HCT116 (cell line): ENCODE data around the gene GCGR. TPM values are rescaled to one million over a fixed set of nuclear protein-coding genes. Genes with fewer than 3 reads are reported as not detected.

Source experiments
- ATAC-seq: fragments of 200-7000 bp; cut with Tn5 transposase; 2 replicates; pipeline ENCODE4 v1.9.1; 2020; ENCODE audit warnings: mild to moderate bottlenecking, moderate library complexity
- BruUV-seq: library from RNA; stranded (reverse); fragments of 400-500 nt; replicated peaks from 2 replicates; lab custom pipeline; 2021; lab: Mats Ljungman, UMichigan
- CTCF ChIA-PET: fragments of 300-600 bp; sonication (Branson Sonifier 250); formaldehyde crosslinking; loops from one replicate; lab custom pipeline; 2021; ENCODE audit warnings: antibody characterized with exemption; lab: Charles Lee
- POLR2A ChIA-PET: fragments of 300-600, 350-600 bp; sonication (Branson Sonifier 250); formaldehyde crosslinking; loops from one replicate; lab custom pipeline; 2021; ENCODE audit warnings: antibody characterized with exemption; lab: Charles Lee
- RAD21 ChIA-PET, 2 experiments: fragments of 300-600 bp; sonication (Branson Sonifier 250); formaldehyde crosslinking; loops; one replicate each; lab custom pipeline; 2023; ENCODE audit warnings: low total read pairs in 2 of 2; ENCODE audit not compliant: uncharacterized antibody in 2 of 2, unreplicated experiment in 2 of 2, low non-redundant PET in 1 of 2; lab: Charles Lee
- DNase-seq: peaks from one replicate; pipeline ENCODE4 v3.0.0-alpha.2; 2010; ENCODE audit warnings: low read depth, low spot score
- H2AFZ ChIP-seq: fragments of 200-600 bp; shearing (Covaris generic), sonication (generic); 2 replicates; pipeline ENCODE4 v1.6.1; 2017; ENCODE audit warnings: low read depth, mixed run types, mixed read lengths, antibody characterized with exemption, low read length; ENCODE audit not compliant: poor library complexity, severe bottlenecking
- H3K27ac ChIP-seq: 2 replicates; pipeline ENCODE4 v1.5.1; 2012; ENCODE audit warnings: low read depth, low read length
- H3K27me3 ChIP-seq: fragments of 200-600 bp; sonication (generic); 2 replicates; pipeline ENCODE4 v1.6.1; 2016; ENCODE audit warnings: mixed run types, low read length, mixed read lengths; ENCODE audit not compliant: insufficient read depth
- H3K36me3 ChIP-seq, 2 experiments: fragments of 200-500 bp in 1 of 2; fragments of 200-600 bp in 1 of 2; sonication (Bioruptor generic) in 1 of 2; sonication (generic) in 1 of 2; 2 replicates each; pipeline versions ENCODE4 v1.5.1 to v1.6.1; 2014 to 2016; ENCODE audit warnings: low read length in 2 of 2, inconsistent platforms in 1 of 2, mixed read lengths in 1 of 2, mixed run types in 1 of 2; ENCODE audit not compliant: insufficient read depth in 2 of 2, control insufficient read depth in 1 of 2
- H3K4me1 ChIP-seq, 2 experiments: fragments of 200-600 bp in 1 of 2; sonication (generic) in 1 of 2; 2 replicates each; pipeline versions ENCODE4 v1.5.1 to v1.6.1; 2012 to 2017; ENCODE audit warnings: low read length in 2 of 2, inconsistent platforms in 1 of 2, mild to moderate bottlenecking in 1 of 2, mixed read lengths in 1 of 2, mixed run types in 1 of 2, moderate library complexity in 1 of 2; ENCODE audit not compliant: insufficient read depth in 2 of 2, control insufficient read depth in 1 of 2
- H3K4me2 ChIP-seq: fragments of 200-600 bp; sonication (generic); 2 replicates; pipeline ENCODE4 v1.6.1; 2017; ENCODE audit warnings: mixed run types, low read length, mixed read lengths
- H3K4me3 ChIP-seq, 2 experiments: fragments of 200-600 bp in 1 of 2; sonication (generic) in 1 of 2; replicated peaks in 1 of 2; 2 replicates each; pipeline ENCODE4 v1.5.1; 2011 to 2016; ENCODE audit warnings: low read length in 2 of 2, control low read depth in 1 of 2, low read depth in 1 of 2, mild to moderate bottlenecking in 1 of 2, mixed read lengths in 1 of 2, mixed run types in 1 of 2
- H3K79me2 ChIP-seq: fragments of 200-600 bp; sonication (generic); 2 replicates; pipeline ENCODE4 v1.6.1; 2017; ENCODE audit warnings: mild to moderate bottlenecking, mixed run types, low read length, moderate library complexity, mixed read lengths; ENCODE audit not compliant: insufficient read depth
- H3K9ac ChIP-seq: fragments of 200-600 bp; sonication (generic); 2 replicates; pipeline ENCODE4 v1.6.1; 2016; ENCODE audit warnings: low read length, mixed read lengths
- H3K9me2 ChIP-seq: fragments of 200-600 bp; sonication (generic), shearing (Covaris generic); 2 replicates; pipeline ENCODE4 v1.6.1; 2017; ENCODE audit warnings: mixed run types, mild to moderate bottlenecking, moderate library complexity; ENCODE audit not compliant: insufficient read depth
- H3K9me3 ChIP-seq, 2 experiments: fragments of 200-500 bp in 1 of 2; fragments of 200-600 bp in 1 of 2; sonication (Bioruptor generic) in 1 of 2; sonication (generic) in 1 of 2; 2 replicates each; pipeline ENCODE4 v1.6.1; 2014 to 2017; ENCODE audit warnings: low read length in 2 of 2, mixed read lengths in 2 of 2, inconsistent platforms in 1 of 2, low read depth in 1 of 2, mild to moderate bottlenecking in 1 of 2, mixed run types in 1 of 2, moderate library complexity in 1 of 2; ENCODE audit not compliant: control insufficient read depth in 1 of 2, insufficient read depth in 1 of 2
- H4K20me1 ChIP-seq: fragments of 200-600 bp; sonication (generic), shearing (Covaris generic); 2 replicates; pipeline ENCODE4 v1.6.1; 2017; ENCODE audit warnings: mixed run types, mild to moderate bottlenecking, moderate library complexity; ENCODE audit not compliant: insufficient read depth
- ELF1 ChIP-seq: IDR thresholded peaks from 2 replicates; pipeline ENCODE4 v1.6.1; 2012; ENCODE audit warnings: low read depth, borderline replicate concordance
- MAX ChIP-seq: IDR thresholded peaks from 2 replicates; pipeline ENCODE4 v1.6.1; 2012
- POLR2A ChIP-seq: IDR thresholded peaks from 2 replicates; pipeline ENCODE4 v1.7.0; 2011; ENCODE audit warnings: borderline replicate concordance; ENCODE audit not compliant: insufficient read depth, insufficient read length; ENCODE audit errors: extremely low read depth
- REST ChIP-seq: IDR thresholded peaks from 2 replicates; pipeline ENCODE4 v1.6.1; 2012; ENCODE audit warnings: low read depth
- TCF7L2 ChIP-seq: IDR thresholded peaks from 2 replicates; pipeline ENCODE4 v1.7.0; 2011; ENCODE audit warnings: borderline replicate concordance, inconsistent platforms; ENCODE audit not compliant: insufficient read depth, insufficient read length; ENCODE audit errors: extremely low read depth
- intact Hi-C: fragments of 100-400 bp; cut with micrococcal nuclease; formaldehyde crosslinking; loops from 2 replicates; pipeline ENCODE4 v1.10.0; 2022
- total RNA-seq: library from RNA; stranded (reverse); gene quantifications from one replicate; pipeline ENCODE4 v1.2.1, GENCODE V29; 2021; ENCODE audit not compliant: unreplicated experiment

Gene GCGR
- total RNA-seq, 1 experiment from 2014 or later: not detected

- H3K9me3 ChIP-seq: no peaks in the 10 kb centered on the region
- no peak for TF ChIP-seq POLR2A
- TF ChIP-seq TCF7L2: no peak
- TF ChIP-seq MAX: peak; percentile 21; the same call in 1 of the 2 replicates
- TF ChIP-seq ELF1: no peak
- TF ChIP-seq REST: no peak
- TSS peak; percentile 77 for BruUV-seq
- H3K4me3 ChIP-seq: peak overlapping the region; percentile 78 to 89
- ChIA-PET CTCF (interaction anchor here (2.1 kb wide), 1 partner anchor 10 kb away, joined by 10 read pairs; no protein-coding TSS in a partner anchor), RAD21 (no interaction called here), POLR2A (interaction anchor here (1.0 kb wide), 1 partner anchor 112 kb away, joined by 3 read pairs; no protein-coding TSS in a partner anchor)
- peak overlapping the region; percentile 93 for H3K27ac ChIP-seq
- intact Hi-C loops: loop anchor here (2.0 kb wide), 1 partner anchor 29 kb away; the partner anchor contains the start of gene P4HB
- peak overlapping the region; percentile 97 for H3K4me2 ChIP-seq
- 0 out of 4 replicates have a peak, but pooled peaks cover 0 to 7% of the 10 kb centered on the region in 2 experiments for H3K36me3 ChIP-seq
- H3K9me2 ChIP-seq: no peaks in the 10 kb centered on the region
- H4K20me1 ChIP-seq: no peaks in the 10 kb centered on the region
- H3K27me3 ChIP-seq: no peaks in the 10 kb centered on the region
- DNase-seq (no peak), ATAC-seq (no peak)
- peak overlapping the region; percentile 86 for H3K9ac ChIP-seq
- H3K4me1 ChIP-seq: peaks cover 17 to 32% of the 10 kb centered on the region in 2 experiments
- no peak overlapping the region for H2AFZ ChIP-seq
- peaks cover 15% of the 10 kb centered on the region for H3K79me2 ChIP-seq
These were observed 28.1 kb downstream of the GCGR start for GRCh38 chr17:81831957-81832607.
